OCI-LY1 (cell line): ENCODE measurements around the gene PTPRN2.

ENCODE experiments used
- H2AFZ ChIP-seq: fragments of 200-600 bp; sonication (generic), shearing (Covaris generic); 2 replicates; pipeline ENCODE4 v1.6.0; 2014; ENCODE audit warnings: antibody characterized with exemption, mild to moderate bottlenecking, low read length
- H3F3A ChIP-seq: fragments of 200-600 bp; sonication (generic), shearing (Covaris generic); 2 replicates; pipeline ENCODE4 v1.6.0; 2014; ENCODE audit warnings: mild to moderate bottlenecking, antibody characterized with exemption, low read length, moderate library complexity; ENCODE audit not compliant: insufficient read depth
- H3K27ac ChIP-seq: fragments of 200-600 bp; sonication (generic); 2 replicates; pipeline ENCODE4 v1.5.1; 2014; ENCODE audit warnings: low read length, mixed run types, mild to moderate bottlenecking, low read depth; ENCODE audit not compliant: poor library complexity, severe bottlenecking
- H3K27me3 ChIP-seq: fragments of 200-600 bp; sonication (generic); 2 replicates; pipeline ENCODE4 v1.6.0; 2014; ENCODE audit warnings: antibody characterized with exemption, mild to moderate bottlenecking, low read length, moderate library complexity; ENCODE audit not compliant: insufficient read depth
- H3K36me3 ChIP-seq: fragments of 200-600 bp; sonication (generic); 2 replicates; pipeline ENCODE4 v1.6.1; 2014; ENCODE audit warnings: mild to moderate bottlenecking, antibody characterized with exemption, low read length, moderate library complexity, mixed read lengths; ENCODE audit not compliant: insufficient read depth
- H3K4me1 ChIP-seq: fragments of 200-600 bp; sonication (generic); 2 replicates; pipeline ENCODE4 v1.5.1; 2014; ENCODE audit warnings: mild to moderate bottlenecking, low read length, moderate library complexity; ENCODE audit not compliant: insufficient read depth, severe bottlenecking
- H3K4me2 ChIP-seq: fragments of 200-600 bp; sonication (generic), shearing (Covaris generic); 2 replicates; pipeline ENCODE4 v1.6.1; 2014; ENCODE audit warnings: low read length
- H3K4me3 ChIP-seq: fragments of 200-600 bp; sonication (generic); 2 replicates; pipeline ENCODE4 v1.5.1; 2014; ENCODE audit warnings: low read length, low read depth, mild to moderate bottlenecking, mixed read lengths; ENCODE audit not compliant: poor library complexity, severe bottlenecking
- H3K79me2 ChIP-seq: fragments of 200-600 bp; shearing (Covaris generic); 2 replicates; pipeline ENCODE4 v1.6.1; 2016; ENCODE audit warnings: mixed run types, low read length, mixed read lengths; ENCODE audit not compliant: insufficient read depth
- H3K9ac ChIP-seq: fragments of 200-600 bp; sonication (generic), shearing (Covaris generic); 2 replicates; pipeline ENCODE4 v1.6.1; 2014; ENCODE audit warnings: mild to moderate bottlenecking, low read length, mixed read lengths
- H3K9me2 ChIP-seq: fragments of 200-600 bp; sonication (generic), shearing (Covaris generic); 2 replicates; pipeline ENCODE4 v1.6.1; 2014; ENCODE audit warnings: low read depth, mild to moderate bottlenecking, low read length, mixed read lengths
- H3K9me3 ChIP-seq: fragments of 200-600 bp; shearing (Covaris generic); 2 replicates; pipeline ENCODE4 v1.6.1; 2014; ENCODE audit warnings: low read length, mixed read lengths
- H4K20me1 ChIP-seq: fragments of 200-600 bp; sonication (generic), shearing (Covaris generic); 2 replicates; pipeline ENCODE4 v1.6.0; 2016; ENCODE audit warnings: mild to moderate bottlenecking, low read length; ENCODE audit not compliant: insufficient read depth
- CTCF ChIP-seq: fragments of 200-600 bp; sonication (generic), shearing (Covaris generic); IDR thresholded peaks from 2 replicates; pipeline ENCODE4 v1.5.1; 2017; ENCODE audit warnings: mild to moderate bottlenecking, antibody characterized with exemption, low read length, moderate library complexity, mixed read lengths
- EZH2 ChIP-seq: fragments of 200-600 bp; sonication (generic), shearing (Covaris generic); IDR thresholded peaks from 2 replicates; pipeline ENCODE4 v1.8.0; 2017; ENCODE audit warnings: borderline replicate concordance, mixed run types, mild to moderate bottlenecking, antibody characterized with exemption, low read length, moderate library complexity, mixed read lengths

PTPRN2 gene

GRCh38 chr7:157652954-157653826 lies 934.4 kb downstream of the PTPRN2 start:
- Histone ChIP-seq H3K9ac (no peak overlapping the region), H3K4me3 (no peak overlapping the region), H3K79me2 (no peaks in the 10 kb centered on the region), H2AFZ (no peak overlapping the region), H3F3A (no peaks in the 10 kb centered on the region), H3K9me3 (no peaks in the 10 kb centered on the region), H3K27ac (no peak overlapping the region), H3K27me3 (peaks cover 4% of the 10 kb centered on the region; the same call in 1 of the 2 replicates), H3K9me2 (no peaks in the 10 kb centered on the region), H3K4me2 (no peak overlapping the region), H3K4me1 (no peaks in the 10 kb centered on the region), H4K20me1 (no peaks in the 10 kb centered on the region), H3K36me3 (no peaks in the 10 kb centered on the region)
- TF ChIP-seq CTCF (no peak), EZH2 (no peak)

DNA sequence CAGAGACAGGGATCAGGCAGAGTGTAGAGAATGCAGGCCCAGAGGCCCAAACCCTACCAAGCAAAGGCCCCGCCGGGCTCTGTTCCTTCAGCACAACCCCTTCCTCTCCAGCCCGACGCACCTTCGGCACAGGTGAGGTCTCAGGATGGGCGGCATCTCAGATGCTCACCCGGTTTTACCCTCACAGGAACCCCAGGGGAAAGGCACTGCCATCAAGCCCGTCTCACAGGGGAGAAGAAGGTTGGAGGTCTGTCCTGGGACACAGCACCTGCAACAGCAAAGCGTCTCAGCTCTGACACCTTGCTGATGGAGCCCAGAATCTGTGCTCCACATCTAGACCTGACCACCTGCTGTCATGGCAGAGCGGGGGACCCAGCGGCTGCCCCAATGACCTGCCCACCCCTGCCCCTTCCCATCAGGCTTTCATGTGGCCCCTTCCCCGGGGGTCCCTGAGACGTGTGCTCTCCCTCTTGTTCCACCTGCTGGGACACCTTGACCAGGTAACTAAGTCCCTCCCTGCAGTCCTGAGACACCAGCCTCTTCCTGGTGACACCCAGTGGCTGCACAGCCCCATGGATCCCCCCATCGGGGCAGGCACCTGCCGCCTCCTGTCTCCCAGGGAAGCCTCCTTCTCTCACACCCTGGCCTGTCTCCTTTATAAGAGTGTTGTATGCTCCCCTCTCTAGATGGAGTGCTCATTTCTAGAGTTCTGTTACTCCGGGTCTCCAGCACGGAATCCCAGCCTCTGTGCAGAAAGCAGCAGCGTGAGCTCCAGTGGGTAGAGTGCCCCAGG lies 935.3 kb downstream of the PTPRN2 start:
- no peaks in the 10 kb centered on the region for H3K9me2 ChIP-seq
- H3K9me3 ChIP-seq: no peaks in the 10 kb centered on the region
- H3K4me2 ChIP-seq: no peak overlapping the region
- H3F3A ChIP-seq: no peaks in the 10 kb centered on the region
- no peak overlapping the region for H2AFZ ChIP-seq
- no peaks in the 10 kb centered on the region for H3K79me2 ChIP-seq
- H3K4me1 ChIP-seq: no peaks in the 10 kb centered on the region
- no peak for TF ChIP-seq CTCF
- no peak for TF ChIP-seq EZH2
- H3K27me3 ChIP-seq: peaks cover 4% of the 10 kb centered on the region; the same call in 1 of the 2 replicates
- H3K27ac ChIP-seq: no peak overlapping the region
- no peak overlapping the region for H3K4me3 ChIP-seq
- no peaks in the 10 kb centered on the region for H4K20me1 ChIP-seq
- H3K9ac ChIP-seq: no peak overlapping the region
- H3K36me3 ChIP-seq: no peaks in the 10 kb centered on the region

DNA sequence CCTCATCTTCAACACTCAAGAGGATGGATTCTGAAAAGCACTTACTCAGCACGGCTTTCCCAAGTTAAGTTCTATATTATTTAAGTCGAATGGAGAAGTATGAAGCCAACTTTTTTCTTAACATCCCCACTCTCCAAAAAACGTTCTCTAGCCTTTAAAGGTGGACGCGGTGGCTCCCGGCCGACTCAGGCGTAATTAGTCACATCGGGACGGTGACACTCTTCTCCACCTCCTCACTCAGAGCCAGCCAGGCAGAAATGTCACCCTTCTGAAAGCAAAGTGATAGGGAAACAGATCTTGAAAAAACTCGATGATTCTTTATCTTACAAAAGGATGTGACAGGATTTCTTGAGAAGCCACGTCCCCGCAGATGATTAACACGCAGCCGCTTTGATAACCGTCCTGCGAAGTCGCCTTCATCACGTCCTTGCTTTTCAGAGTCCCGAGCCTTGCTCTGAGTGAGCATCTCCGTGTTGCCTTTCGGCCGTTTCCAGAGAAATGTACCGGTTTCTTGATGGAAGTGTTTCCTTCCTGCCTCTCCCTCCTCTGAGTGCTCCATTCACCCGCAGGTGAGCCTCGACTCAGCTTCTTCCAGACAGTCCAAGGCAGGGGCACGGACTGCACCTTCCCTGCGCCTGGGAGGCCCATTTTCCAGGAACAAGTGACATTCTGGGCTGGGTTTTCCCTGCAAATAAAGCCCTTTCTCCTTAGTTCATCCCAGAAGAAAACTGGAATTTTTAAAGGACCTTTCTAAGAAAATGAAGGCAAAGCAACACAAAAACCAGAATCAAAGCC lies 936.1 kb downstream of the PTPRN2 start:
- no peaks in the 10 kb centered on the region for H3K9me3 ChIP-seq
- H3K9me2 ChIP-seq: no peaks in the 10 kb centered on the region
- peaks cover 4% of the 10 kb centered on the region; the same call in 1 of the 2 replicates for H3K27me3 ChIP-seq
- H4K20me1 ChIP-seq: no peaks in the 10 kb centered on the region
- no peak overlapping the region for H3K27ac ChIP-seq
- H3K36me3 ChIP-seq: no peaks in the 10 kb centered on the region
- H2AFZ ChIP-seq: no peak overlapping the region
- no peak for TF ChIP-seq EZH2
- no peak for TF ChIP-seq CTCF
- no peaks in the 10 kb centered on the region for H3F3A ChIP-seq
- H3K79me2 ChIP-seq: no peaks in the 10 kb centered on the region
- no peak overlapping the region for H3K4me2 ChIP-seq
- no peak overlapping the region for H3K4me3 ChIP-seq
- no peaks in the 10 kb centered on the region for H3K4me1 ChIP-seq
- no peak overlapping the region for H3K9ac ChIP-seq
